Fibroblast of lung (primary cell): Measurements from ENCODE around the gene PRH2. TPM values are rescaled to one million over a fixed set of nuclear protein-coding genes. Genes with fewer than 3 reads are reported as not detected.

Experiments used
- DNase-seq, 2 donors: peaks; one replicate each; pipeline versions ENCODE4 v3.0.0 to v3.0.0-alpha.2; 2010; ENCODE audit warnings: low read depth in 2 of 2
- H2AFZ ChIP-seq: 2 replicates; pipeline ENCODE4 v1.5.1; 2012; ENCODE audit warnings: low read length, control low read depth, inconsistent platforms
- H3K27ac ChIP-seq: 2 replicates; pipeline ENCODE4 v1.5.1; 2011; ENCODE audit warnings: low read length, control low read depth; ENCODE audit not compliant: insufficient read depth
- H3K27me3 ChIP-seq: 2 replicates; pipeline ENCODE4 v1.5.1; 2011; ENCODE audit warnings: mild to moderate bottlenecking, low read length; ENCODE audit not compliant: control insufficient read depth, insufficient read depth
- H3K36me3 ChIP-seq: 2 replicates; pipeline ENCODE4 v1.5.1; 2011; ENCODE audit warnings: low read length; ENCODE audit not compliant: control insufficient read depth, insufficient read depth
- H3K4me1 ChIP-seq: 2 replicates; pipeline ENCODE4 v1.5.1; 2011; ENCODE audit warnings: low read length; ENCODE audit not compliant: control insufficient read depth, insufficient read depth; ENCODE audit errors: extremely low read depth
- H3K4me2 ChIP-seq: 2 replicates; pipeline ENCODE4 v1.5.1; 2011; ENCODE audit warnings: low read length, control low read depth; ENCODE audit not compliant: insufficient read depth; ENCODE audit errors: extremely low read depth
- H3K4me3 ChIP-seq, 4 experiments: fragments of 200-600 bp in 1 of 4; sonication (generic) in 1 of 4; replicated peaks in 1 of 4; 2 replicates each; pipeline ENCODE4 v1.5.1; 2011 to 2016; ENCODE audit warnings: low read length in 4 of 4, low read depth in 3 of 4, mild to moderate bottlenecking in 3 of 4, control low read depth in 2 of 4, inconsistent platforms in 1 of 4, mixed read lengths in 1 of 4; ENCODE audit not compliant: insufficient read depth in 1 of 4; ENCODE audit errors: control extremely low read depth in 1 of 4
- H3K79me2 ChIP-seq: 2 replicates; pipeline ENCODE4 v1.5.1; 2012; ENCODE audit warnings: mild to moderate bottlenecking, low read length, inconsistent platforms; ENCODE audit not compliant: control insufficient read depth, insufficient read depth
- H3K9ac ChIP-seq: 2 replicates; pipeline ENCODE4 v1.5.1; 2011; ENCODE audit warnings: mild to moderate bottlenecking, low read length, control low read depth; ENCODE audit not compliant: insufficient read depth
- H3K9me3 ChIP-seq: 2 replicates; pipeline ENCODE4 v1.5.1; 2012; ENCODE audit warnings: low read depth, low read length; ENCODE audit not compliant: control insufficient read depth, insufficient read depth
- H4K20me1 ChIP-seq: 2 replicates; pipeline ENCODE4 v1.5.1; 2011; ENCODE audit warnings: low read length; ENCODE audit not compliant: control insufficient read depth, insufficient read depth; ENCODE audit errors: extremely low read depth
- EZH2 ChIP-seq: IDR thresholded peaks from 2 replicates; pipeline ENCODE4 v1.5.1; 2012; ENCODE audit warnings: low read length, control low read depth, mild to moderate bottlenecking; ENCODE audit errors: missing control alignments
- polyA plus RNA-seq, 2 donors: library from polyadenylated mRNA; depleted of rRNA in 1 of 2; stranded (reverse) in 1 of 2; unstranded in 1 of 2; fragments of >200 nt; gene quantifications; 2 replicates each; pipeline ENCODE4 v1.2.1, GENCODE V29; 2011 to 2012; ENCODE audit warnings: missing spikeins in 1 of 2
- total RNA-seq: library from RNA; depleted of rRNA; stranded (reverse); fragments of >200 nt; gene quantifications from 2 replicates; pipeline ENCODE4 v1.2.1, GENCODE V29; 2014
- TF ChIP-seq, protein P1 (sequence below), 2 donors: IDR thresholded peaks in 1 of 2; conservative IDR thresholded peaks in 1 of 2; 1 replicate in 1 of 2; 2 replicates in 1 of 2; pipeline ENCODE4 v1.5.1; 2011 to 2012; ENCODE audit warnings: low read length in 2 of 2, control low read depth in 1 of 2, inconsistent platforms in 1 of 2, low read depth in 1 of 2, mild to moderate bottlenecking in 1 of 2

PRH2 gene
- total and polyA plus RNA-seq, 2 donors (not counting 1 experiment from before 2014, with no cell fraction given) = 0.14 TPM; not detected in 1

DNA sequence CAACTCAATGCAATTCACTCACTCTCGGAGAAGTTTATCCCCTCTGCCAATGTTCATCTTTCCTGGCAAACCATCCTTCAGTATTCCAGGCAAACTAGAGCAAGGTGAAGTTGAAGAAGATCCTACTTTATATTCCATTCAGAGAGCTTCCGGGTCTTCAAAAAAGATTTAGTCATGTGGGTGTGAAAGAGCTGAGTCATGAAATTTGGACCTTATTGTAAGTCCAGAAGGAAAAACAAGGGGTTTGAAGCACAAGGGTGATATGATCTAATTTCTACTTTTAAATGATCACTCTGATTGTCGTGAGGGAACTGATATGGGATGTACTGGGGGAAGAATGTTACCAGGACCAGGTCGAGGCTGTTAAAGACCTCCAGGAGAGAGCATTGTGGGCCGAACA is 2.8 kb upstream of the PRH2 start:
- Histone ChIP-seq H3K36me3 (no peaks in the 10 kb centered on the region), H3K4me3 (no peak overlapping the region), H2AFZ (no peak overlapping the region), H3K4me1 (no peaks in the 10 kb centered on the region), H3K4me2 (no peak overlapping the region), H3K79me2 (no peaks in the 10 kb centered on the region), H3K27me3 (no peaks in the 10 kb centered on the region), H3K9me3 (no peaks in the 10 kb centered on the region), H3K9ac (no peak overlapping the region), H4K20me1 (no peaks in the 10 kb centered on the region), H3K27ac (no peak overlapping the region)
- TF ChIP-seq, protein P1, sequence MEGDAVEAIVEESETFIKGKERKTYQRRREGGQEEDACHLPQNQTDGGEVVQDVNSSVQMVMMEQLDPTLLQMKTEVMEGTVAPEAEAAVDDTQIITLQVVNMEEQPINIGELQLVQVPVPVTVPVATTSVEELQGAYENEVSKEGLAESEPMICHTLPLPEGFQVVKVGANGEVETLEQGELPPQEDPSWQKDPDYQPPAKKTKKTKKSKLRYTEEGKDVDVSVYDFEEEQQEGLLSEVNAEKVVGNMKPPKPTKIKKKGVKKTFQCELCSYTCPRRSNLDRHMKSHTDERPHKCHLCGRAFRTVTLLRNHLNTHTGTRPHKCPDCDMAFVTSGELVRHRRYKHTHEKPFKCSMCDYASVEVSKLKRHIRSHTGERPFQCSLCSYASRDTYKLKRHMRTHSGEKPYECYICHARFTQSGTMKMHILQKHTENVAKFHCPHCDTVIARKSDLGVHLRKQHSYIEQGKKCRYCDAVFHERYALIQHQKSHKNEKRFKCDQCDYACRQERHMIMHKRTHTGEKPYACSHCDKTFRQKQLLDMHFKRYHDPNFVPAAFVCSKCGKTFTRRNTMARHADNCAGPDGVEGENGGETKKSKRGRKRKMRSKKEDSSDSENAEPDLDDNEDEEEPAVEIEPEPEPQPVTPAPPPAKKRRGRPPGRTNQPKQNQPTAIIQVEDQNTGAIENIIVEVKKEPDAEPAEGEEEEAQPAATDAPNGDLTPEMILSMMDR (conservative IDR thresholded peaks at IDR 0.05 in 1 of 2, IDR thresholded peaks at IDR 0.05 in 1 of 2; ENCODE audit: low read depth in 1 of 2, low read length in 2 of 2) = no peak
- no peak for TF ChIP-seq EZH2
- no peak for DNase-seq

DNA sequence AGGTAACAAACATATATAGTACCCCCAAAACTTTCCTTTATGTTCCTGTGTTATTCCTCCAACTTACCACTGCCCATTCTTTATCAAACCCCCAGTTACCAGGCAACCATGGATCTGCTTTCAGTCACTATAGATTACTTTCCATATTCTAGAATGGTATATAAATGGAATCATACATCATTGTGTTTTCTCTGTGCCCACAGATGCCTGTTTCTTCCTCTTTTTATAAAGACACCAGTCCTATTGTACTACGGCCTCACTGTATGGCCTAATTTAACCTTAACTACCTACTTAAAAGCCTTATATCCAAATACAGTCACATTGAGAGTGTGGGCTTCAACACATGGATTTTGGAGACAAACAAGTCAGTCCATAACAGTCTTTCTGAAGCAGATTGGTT is 7.5 kb downstream of the PRH2 start:
- no peaks in the 10 kb centered on the region for H3K27me3 ChIP-seq

DNA sequence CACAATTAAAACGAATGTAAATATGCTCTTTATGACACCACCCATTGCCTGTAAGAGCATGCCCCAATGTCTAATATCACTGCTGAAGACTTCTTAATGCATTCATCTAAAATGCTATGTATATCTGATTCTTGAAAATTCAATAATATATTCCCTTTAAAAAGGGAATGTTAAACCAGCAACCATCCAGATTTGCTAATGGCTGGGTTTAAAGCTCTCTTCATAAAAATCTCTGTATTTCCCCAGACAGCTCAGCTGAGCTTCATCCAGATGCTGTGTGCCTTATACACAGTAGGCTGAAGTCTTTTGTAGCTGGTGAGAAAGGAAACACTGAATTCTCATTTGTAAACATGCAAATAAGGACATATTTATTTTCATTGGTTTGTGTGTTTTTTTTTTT is 10.1 kb downstream of the PRH2 start, which contains the start of gene TAS2R14:
TSS of gene TAS2R14 (minus strand) at position 101 of the 400 bp plus-strand sequence. CDS start at position 45, 56 bp downstream.
- Histone ChIP-seq H2AFZ (no peak within 1 kb of the TSS), H3K27ac (no peak within 1 kb of the TSS), H4K20me1 (no peaks in the 10 kb centered on the region), H3K4me1 (no peaks in the 10 kb centered on the region), H3K36me3 (no peaks in the 10 kb centered on the region), H3K4me2 (no peak within 1 kb of the TSS), H3K9me3 (no peaks in the 10 kb centered on the region), H3K4me3 (no peak within 1 kb of the TSS), H3K27me3 (no peaks in the 10 kb centered on the region), H3K79me2 (no peaks in the 10 kb centered on the region), H3K9ac (no peak within 1 kb of the TSS)
- DNase-seq = no peak
- TF ChIP-seq, protein P1 (conservative IDR thresholded peaks at IDR 0.05 in 1 of 2, IDR thresholded peaks at IDR 0.05 in 1 of 2; ENCODE audit: low read depth in 1 of 2, low read length in 2 of 2) = no peak
- no peak for TF ChIP-seq EZH2

More for the DNA sequence above, 7.5 kb downstream of the PRH2 start:
- Histone ChIP-seq H2AFZ (no peak overlapping the region), H3K4me3 (no peak overlapping the region), H3K79me2 (no peaks in the 10 kb centered on the region), H3K4me1 (no peaks in the 10 kb centered on the region), H3K9ac (no peak overlapping the region), H3K4me2 (no peak overlapping the region), H3K27ac (no peak overlapping the region), H3K36me3 (no peaks in the 10 kb centered on the region), H3K9me3 (no peaks in the 10 kb centered on the region), H4K20me1 (no peaks in the 10 kb centered on the region)
- no peak for TF ChIP-seq EZH2
- TF ChIP-seq, protein P1 (conservative IDR thresholded peaks at IDR 0.05 in 1 of 2, IDR thresholded peaks at IDR 0.05 in 1 of 2; ENCODE audit: low read depth in 1 of 2, low read length in 2 of 2) = no peak
- DNase-seq = no peak
